SW480 (cell line): Measurements from ENCODE around the gene ENO2.

Experiments
- DNase-seq: peaks from one replicate; pipeline ENCODE4 v3.0.0-alpha.2; 2016; ENCODE audit warnings: low spot score

Gene ENO2

GRCh38 chr12:6932766-6933165, 18.4 kb downstream of the ENO2 start:
- DNase-seq, result no peak

- no peak for DNase-seq
Measured at GRCh38 chr12:6934110-6934509, 19.7 kb downstream of the ENO2 start.

GRCh38 chr12:6935371-6936193, 21.2 kb downstream of the ENO2 start:
- no peak for DNase-seq

- no peak for DNase-seq
Measured at GRCh38 chr12:6936194-6936635, 21.8 kb downstream of the ENO2 start.

- no peak for DNase-seq
Measured at GRCh38 chr12:6936636-6937480, 22.5 kb downstream of the ENO2 start.

- peak; percentile 98 for DNase-seq
Measured at GRCh38 chr12:6937481-6938352, 23.3 kb downstream of the ENO2 start.

- no peak for DNase-seq
Measured at GRCh38 chr12:6938353-6939190, 24.2 kb downstream of the ENO2 start.

GRCh38 chr12:6939191-6939540, 24.8 kb downstream of the ENO2 start:
- DNase-seq, result no peak

GRCh38 chr12:6941267-6941666, 26.9 kb downstream of the ENO2 start:
- no peak for DNase-seq

GRCh38 chr12:6941782-6942181, 27.4 kb downstream of the ENO2 start:
- no peak for DNase-seq

GRCh38 chr12:6942331-6942665, 27.9 kb downstream of the ENO2 start:
- DNase-seq, result no peak

GRCh38 chr12:6943389-6943721, 29.0 kb downstream of the ENO2 start:
- DNase-seq, result peak; percentile 97

- peak; percentile 99 for DNase-seq
Measured at GRCh38 chr12:6943722-6944380, 29.5 kb downstream of the ENO2 start, which contains the start of the genes C12orf57 and RNU7-1. TSS of gene C12orf57 (plus strand) at chr12:6944022. CDS start at chr12:6944122, 100 bp downstream. TSS of gene RNU7-1 (plus strand) at chr12:6943816.

GRCh38 chr12:6944381-6945186, 30.2 kb downstream of the ENO2 start:
- peak; percentile 97 for DNase-seq

- no peak for DNase-seq
Measured at GRCh38 chr12:6945613-6946012, 31.2 kb downstream of the ENO2 start.

GRCh38 chr12:6946033-6946919, 31.9 kb downstream of the ENO2 start:
- DNase-seq, result peak; percentile 99

GRCh38 chr12:6946920-6947374, 32.6 kb downstream of the ENO2 start:
- no peak for DNase-seq

- no peak for DNase-seq
Measured at GRCh38 chr12:6947615-6948014, 33.2 kb downstream of the ENO2 start.
